Hippocampal formation (tissue), 2 donors: ENCODE results near the gene MYCN.
A peak's percentile ranks its signal among the peaks of the same experiment; 100 is the strongest.

Experiments
- DNase-seq, 2 donors: peaks; one replicate each; lab custom pipeline; 2025; lab: John Stamatoyannopoulos, UW

Gene MYCN

GRCh38 chr2:15931319-15931890 is 8.9 kb upstream of the MYCN start:
- no peak for DNase-seq

GRCh38 chr2:15931950-15932349 is 8.4 kb upstream of the MYCN start:
- no peak for DNase-seq

GRCh38 chr2:15932394-15933183 is 7.8 kb upstream of the MYCN start:
- no peak for DNase-seq

- no peak for DNase-seq
Observed at GRCh38 chr2:15933184-15933845, 7.0 kb upstream of the MYCN start.

- DNase-seq = no peak
Observed at GRCh38 chr2:15934291-15934945, 5.9 kb upstream of the MYCN start.

- no peak for DNase-seq
Observed at GRCh38 chr2:15935189-15935588, 5.2 kb upstream of the MYCN start.

GRCh38 chr2:15935675-15936074 is 4.7 kb upstream of the MYCN start:
- DNase-seq = no peak

- no peak for DNase-seq
Observed at GRCh38 chr2:15936277-15937104, 3.9 kb upstream of the MYCN start.

- no peak for DNase-seq
Observed at GRCh38 chr2:15937105-15937881, 3.1 kb upstream of the MYCN start.

- no peak for DNase-seq
Observed at GRCh38 chr2:15937882-15938802, 2.2 kb upstream of the MYCN start.

- DNase-seq = no peak
Observed at GRCh38 chr2:15938803-15939555, 1.4 kb upstream of the MYCN start.

GRCh38 chr2:15939556-15939853 is 845 bp upstream of the MYCN start:
- no peak for DNase-seq

- DNase-seq = peak; percentile 29 to 53
Observed at GRCh38 chr2:15940661-15941480, 521 bp downstream of the MYCN start.

- DNase-seq = peak; percentile 3 to 40
Observed at GRCh38 chr2:15941481-15941850, 1.1 kb downstream of the MYCN start.

GRCh38 chr2:15941871-15942710 is 1.7 kb downstream of the MYCN start:
- peak in 1 of 2 donors; percentile 40 for DNase-seq

- peak in 1 of 2 donors; percentile 54 for DNase-seq
Observed at GRCh38 chr2:15942711-15943345, 2.5 kb downstream of the MYCN start.
